NCI-H1694 treated with DMSO at 0.1 percent for 48 hours (cell line): ENCODE results near the gene SH3TC2.

Experiments
- DNase-seq: peaks from one replicate; lab custom pipeline; 2025; lab: John Stamatoyannopoulos, UW

The SH3TC2 gene

DNA sequence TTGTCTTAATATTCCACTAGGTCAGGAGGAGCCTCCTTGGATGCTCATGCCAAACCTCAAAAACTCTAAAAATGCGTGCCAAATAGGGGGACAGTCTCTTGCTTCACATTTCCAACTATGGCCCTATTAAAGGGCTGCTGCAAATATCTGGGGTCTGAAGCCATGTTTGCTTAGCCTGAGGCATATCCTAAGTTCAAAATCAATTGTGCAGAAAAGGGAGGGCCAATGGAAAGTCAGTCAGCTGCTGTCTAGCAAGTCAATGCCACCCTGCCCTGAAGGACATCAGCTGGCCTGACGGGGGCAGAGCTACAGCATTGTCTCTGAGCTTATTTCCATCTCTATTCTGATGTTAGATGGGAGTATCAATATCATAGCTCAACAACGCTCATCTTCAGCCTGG lies 93.6 kb downstream of the SH3TC2 start:
- DNase-seq, result no peak

DNA sequence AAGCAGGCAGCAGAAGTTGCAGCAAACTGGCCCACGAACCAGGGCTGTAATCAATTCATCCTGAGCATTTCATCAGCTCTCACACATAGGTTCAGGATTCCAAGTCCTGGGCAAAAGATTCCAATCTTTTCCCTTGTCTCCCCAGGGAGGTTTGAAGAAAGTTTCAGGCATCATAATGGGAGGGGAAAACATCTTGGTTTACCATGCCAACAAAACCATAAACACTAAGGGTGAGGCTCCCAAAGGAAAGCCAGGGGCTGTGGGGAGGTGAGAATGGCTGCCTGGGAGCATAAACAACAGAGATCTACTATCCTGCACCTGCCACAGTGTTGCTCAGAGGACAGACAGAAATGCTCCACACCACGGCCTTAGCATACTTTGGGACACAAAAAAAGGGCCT lies 94.6 kb downstream of the SH3TC2 start:
- no peak for DNase-seq

DNA sequence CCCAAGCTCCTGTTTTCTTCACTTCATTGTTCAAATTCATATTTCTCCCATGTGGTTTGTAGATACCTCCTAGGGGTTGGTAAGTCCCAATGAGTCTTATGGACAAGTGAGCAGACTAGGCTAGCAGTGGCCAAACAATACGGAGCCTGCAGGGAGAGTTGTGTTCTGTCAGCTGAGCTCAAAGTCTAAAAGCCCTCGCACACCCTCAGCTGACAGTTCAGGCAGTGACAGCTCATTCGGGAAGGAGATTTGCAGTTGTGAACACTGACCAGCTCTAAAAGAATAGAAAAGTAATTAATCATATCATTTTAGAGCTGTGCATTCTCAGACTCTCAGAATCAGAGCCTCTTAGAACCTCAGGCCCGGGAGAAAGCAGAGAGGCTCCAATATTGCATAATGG lies 95.1 kb downstream of the SH3TC2 start:
- DNase-seq, result no peak

DNA sequence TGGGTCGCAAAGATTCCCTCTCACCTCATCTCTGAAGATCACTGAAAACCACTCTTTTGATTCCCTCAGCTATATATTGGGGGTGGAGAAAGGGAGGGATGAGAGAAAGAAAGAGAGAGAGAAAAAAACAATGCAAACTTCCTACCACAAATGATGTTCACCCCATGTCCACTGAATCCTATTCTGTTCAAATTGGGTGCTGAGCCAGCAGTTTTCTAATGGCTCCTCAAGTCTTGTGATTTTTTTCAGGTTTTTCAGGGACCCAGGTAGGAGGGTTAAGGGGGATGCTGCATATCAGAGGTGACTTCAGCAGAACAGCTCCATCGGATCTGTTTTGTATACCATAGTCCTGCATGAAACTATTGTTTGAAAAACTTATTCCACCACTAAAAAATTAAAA lies 95.9 kb downstream of the SH3TC2 start:
- DNase-seq, result no peak

- DNase-seq, result no peak
These were observed 96.5 kb downstream of the SH3TC2 start for GRCh38 chr5:148966348-148966747.

GRCh38 chr5:148965511-148966265 lies 97.2 kb downstream of the SH3TC2 start:
- no peak for DNase-seq

GRCh38 chr5:148963664-148964063 lies 99.2 kb downstream of the SH3TC2 start:
- no peak for DNase-seq

DNA sequence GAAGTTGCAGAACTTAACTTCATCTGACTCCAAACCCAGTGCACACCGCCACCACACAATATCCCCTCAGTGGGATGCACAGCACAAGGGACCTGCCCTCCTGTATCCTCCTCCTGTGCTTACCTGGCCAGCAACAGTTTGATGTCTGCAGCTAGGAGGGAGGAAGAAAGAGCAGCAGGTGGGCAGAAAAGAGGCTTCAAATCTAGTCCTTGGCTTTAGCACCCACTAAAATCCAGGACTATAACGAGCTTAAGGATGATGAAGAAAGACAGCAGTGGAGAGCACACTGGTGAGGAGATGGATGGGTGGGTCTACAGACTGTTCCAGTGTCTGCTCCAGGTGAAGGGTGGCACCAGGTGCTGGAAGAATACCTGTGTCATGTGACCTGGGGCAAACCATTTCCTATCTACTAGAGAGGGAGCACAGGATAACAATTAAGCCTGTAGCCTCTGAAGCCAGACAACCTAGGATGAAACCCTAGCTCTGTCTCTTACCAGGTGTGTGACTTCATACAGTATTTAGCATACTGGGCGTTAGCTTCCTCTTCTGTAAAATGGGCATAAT lies 100.0 kb downstream of the SH3TC2 start:
- no peak for DNase-seq

DNA sequence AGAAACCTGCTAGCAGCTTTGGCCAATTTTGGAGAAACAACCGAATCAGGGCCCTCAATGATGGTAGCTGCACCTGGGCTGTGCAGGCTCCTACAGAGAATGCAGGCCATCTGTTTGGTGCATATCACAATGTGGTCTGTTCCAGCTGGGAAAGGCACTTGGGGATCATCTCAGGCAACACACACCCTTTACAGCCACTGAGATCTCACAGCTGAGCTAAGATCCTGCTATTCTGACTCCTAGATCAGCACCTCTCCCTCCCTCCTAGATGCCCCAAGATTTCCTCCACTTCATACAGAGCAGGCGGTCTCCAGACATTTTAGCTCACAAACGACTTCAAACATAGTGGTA lies 100.7 kb downstream of the SH3TC2 start:
- DNase-seq, result no peak

GRCh38 chr5:148961261-148962199 lies 101.3 kb downstream of the SH3TC2 start:
- no peak for DNase-seq

DNA sequence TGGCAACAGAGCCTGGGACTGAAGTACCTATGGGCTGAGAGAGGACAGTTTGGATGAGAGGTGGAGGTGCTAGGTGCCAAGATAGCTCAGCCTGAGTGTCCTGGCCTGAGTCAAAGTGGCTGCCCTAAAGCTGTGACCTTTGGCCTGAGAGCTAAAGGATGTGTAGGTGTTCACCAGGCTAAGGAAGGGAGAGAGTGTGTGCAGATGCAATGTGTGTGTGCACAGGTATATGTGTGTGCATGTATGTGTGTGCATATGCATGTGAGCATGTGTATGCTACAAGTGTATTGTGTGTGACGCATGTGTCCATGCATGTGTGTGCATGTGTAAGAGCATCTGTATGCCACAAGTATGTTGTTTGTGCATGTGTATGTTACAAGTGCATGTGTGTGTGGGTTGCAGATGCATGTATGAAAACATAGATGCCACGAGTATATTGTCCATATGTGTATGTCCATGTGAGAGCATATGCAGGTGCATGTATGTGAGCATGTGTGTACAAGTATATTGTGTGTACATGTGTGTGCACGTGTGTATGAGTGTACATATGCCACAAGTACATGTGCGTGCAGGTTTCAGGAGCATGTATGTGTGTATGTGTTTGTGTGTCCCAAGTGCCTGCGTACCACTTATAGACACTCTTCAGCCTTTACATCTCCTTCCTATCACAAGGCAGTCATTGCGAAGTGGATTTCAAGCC lies 102.6 kb downstream of the SH3TC2 start:
- no peak for DNase-seq

- DNase-seq, result peak; percentile 31
These were observed 105.2 kb downstream of the SH3TC2 start for GRCh38 chr5:148957591-148958202.

DNA sequence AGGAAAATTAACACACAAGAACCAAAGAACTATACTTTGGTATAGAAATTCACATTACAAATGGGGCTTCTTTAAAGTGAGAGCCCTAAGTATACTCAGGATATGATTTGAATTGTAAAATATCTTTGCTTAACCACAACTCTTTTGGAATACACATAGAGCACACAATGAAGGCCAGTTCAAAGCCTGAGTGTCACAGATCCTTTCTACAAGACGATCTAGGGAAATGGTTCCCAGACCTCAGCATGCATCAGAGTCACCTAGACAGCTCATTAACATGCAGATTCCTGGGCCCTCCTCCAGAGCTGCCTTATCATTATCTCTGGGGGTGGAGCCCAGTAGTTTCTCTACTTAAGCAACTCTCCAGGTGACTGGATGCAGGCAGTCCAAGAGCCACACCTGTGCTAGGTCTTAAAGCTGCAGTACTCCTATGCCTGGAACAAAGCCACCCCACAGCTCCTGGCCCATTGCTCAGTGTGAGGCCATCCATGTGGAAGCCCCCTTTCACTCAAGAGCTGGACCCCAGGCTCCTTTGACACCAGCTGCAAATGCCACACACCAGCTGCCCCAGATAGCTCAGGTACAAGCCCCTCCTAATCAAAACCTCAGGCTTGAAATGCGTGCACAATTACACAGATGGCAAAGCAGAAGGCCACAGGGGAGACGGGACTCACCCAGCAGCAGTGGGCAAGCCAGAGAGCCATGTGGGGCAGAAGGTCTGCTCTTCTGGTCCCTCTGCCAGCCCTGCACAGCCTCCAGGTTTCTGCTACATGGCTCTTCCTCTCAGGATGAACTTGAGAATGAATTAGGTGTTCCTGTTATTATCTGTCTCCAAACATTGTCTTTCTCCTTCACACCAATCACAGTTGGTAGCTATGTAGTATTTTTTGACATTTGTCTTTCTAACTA lies 106.1 kb downstream of the SH3TC2 start:
- DNase-seq, result no peak
